Measurements from ENCODE around the gene SULT4A1. TPM values are rescaled to one million over a fixed set of nuclear protein-coding genes. Genes with fewer than 3 reads are reported as not detected.

Gene SULT4A1
- total and polyA plus RNA-seq, 2 donors (not counting 1 experiment from before 2014, with no cell fraction given): not detected

DNA sequence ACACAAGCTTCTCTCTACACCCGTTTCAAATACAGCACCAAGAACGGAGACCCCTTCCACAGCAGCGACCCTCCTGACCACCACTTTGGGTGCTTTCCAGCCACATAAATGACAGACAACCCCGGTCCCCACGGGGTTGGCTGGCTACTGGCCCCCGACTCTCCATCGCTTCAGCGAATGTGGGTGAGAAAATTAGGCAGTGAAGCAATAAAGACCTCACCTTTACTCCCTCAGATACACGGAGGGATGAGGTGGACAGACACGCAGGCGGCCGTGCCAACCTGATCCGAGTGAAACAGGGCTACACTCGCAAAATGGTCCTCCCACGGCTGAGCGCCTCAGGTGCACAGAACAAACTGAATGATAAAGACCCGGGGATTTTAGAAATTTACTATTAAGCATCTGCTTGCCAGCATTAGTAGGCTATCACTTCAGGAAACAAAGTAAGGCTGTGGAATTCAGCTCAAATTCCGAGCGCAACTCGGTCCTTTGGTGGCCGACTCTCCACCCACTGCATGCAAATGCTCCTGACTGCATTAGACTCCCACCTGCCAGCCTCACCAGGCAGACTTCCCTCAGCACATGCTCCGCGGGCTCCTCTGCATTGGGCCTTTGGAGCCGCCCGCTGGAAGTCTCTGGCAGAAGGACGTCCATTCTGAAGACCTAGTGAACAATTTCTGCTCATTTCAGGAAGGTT lies 37.4 kb downstream of the SULT4A1 start:
- Mint-ChIP-seq H3K27ac (no peak overlapping the region), H3K9me3 (ENCODE audit: insufficient read depth) (no peaks in the 10 kb centered on the region), H3K4me1 (no peaks in the 10 kb centered on the region), H3K27me3 (peaks cover 25% of the 10 kb centered on the region), H3K4me3 (no peak overlapping the region)
- WGBS (ENCODE audit: insufficient coverage): 88% methylated on average over 21 of the region's 26 CpGs
- TF ChIP-seq EZH2 (IDR thresholded peaks at IDR 0.05; ENCODE audit: borderline replicate concordance, insufficient read depth, low read depth, low read length, poor library complexity, severe bottlenecking): no peak
- no peak overlapping the region for H3K27ac ChIP-seq (ENCODE audit: low read length in 2 of 2)
- no peak for DNase-seq
- H3K9ac ChIP-seq (ENCODE audit: low read length): no peak overlapping the region
- no peaks in the 10 kb centered on the region for H3K36me3 ChIP-seq (replicated peaks in 1 of 2; ENCODE audit: control extremely low read depth in 1 of 2, control insufficient read depth in 1 of 2, extremely low read depth in 1 of 2, insufficient read depth in 2 of 2, low read length in 1 of 2)
- no peak overlapping the region for H3K4me3 ChIP-seq (ENCODE audit: control extremely low read depth in 1 of 5, extremely low read depth in 1 of 5, insufficient read depth in 1 of 5, low read depth in 2 of 5, low read length in 4 of 5)
- intact Hi-C loops (cut with micrococcal nuclease): no loop called here
- ChIA-PET POLR2A (no interaction called here), CTCF (no interaction called here)
- H4K20me1 ChIP-seq (ENCODE audit: control insufficient read depth, insufficient read depth, low read length, poor library complexity, severe bottlenecking): no peaks in the 10 kb centered on the region
- peaks cover 0 to 9% (median 0%) of the 10 kb centered on the region in 4 experiments for H3K27me3 ChIP-seq (replicated peaks in 1 of 4; ENCODE audit: control extremely low read depth in 1 of 4, control insufficient read depth in 3 of 4, insufficient read depth in 4 of 4, low read length in 3 of 4)
- no peak overlapping the region for H3K4me2 ChIP-seq (replicated peaks; ENCODE audit: low read depth, low read length, poor library complexity, severe bottlenecking)
- H3K4me1 ChIP-seq (ENCODE audit: control insufficient read depth in 2 of 2, insufficient read depth in 2 of 2, low read length in 2 of 2): no peaks in the 10 kb centered on the region
- H3K9me3 ChIP-seq (ENCODE audit: control extremely low read depth in 1 of 3, control insufficient read depth in 2 of 3, insufficient read depth in 1 of 3, low read length in 2 of 3): no peaks in the 10 kb centered on the region
- H3K79me2 ChIP-seq (ENCODE audit: control insufficient read depth, insufficient read depth, low read length): no peaks in the 10 kb centered on the region
- no peak for ATAC-seq (ENCODE audit: low read depth)
- H2AFZ ChIP-seq (ENCODE audit: insufficient read depth, low read depth, low read length, poor library complexity, severe bottlenecking): no peak overlapping the region

DNA sequence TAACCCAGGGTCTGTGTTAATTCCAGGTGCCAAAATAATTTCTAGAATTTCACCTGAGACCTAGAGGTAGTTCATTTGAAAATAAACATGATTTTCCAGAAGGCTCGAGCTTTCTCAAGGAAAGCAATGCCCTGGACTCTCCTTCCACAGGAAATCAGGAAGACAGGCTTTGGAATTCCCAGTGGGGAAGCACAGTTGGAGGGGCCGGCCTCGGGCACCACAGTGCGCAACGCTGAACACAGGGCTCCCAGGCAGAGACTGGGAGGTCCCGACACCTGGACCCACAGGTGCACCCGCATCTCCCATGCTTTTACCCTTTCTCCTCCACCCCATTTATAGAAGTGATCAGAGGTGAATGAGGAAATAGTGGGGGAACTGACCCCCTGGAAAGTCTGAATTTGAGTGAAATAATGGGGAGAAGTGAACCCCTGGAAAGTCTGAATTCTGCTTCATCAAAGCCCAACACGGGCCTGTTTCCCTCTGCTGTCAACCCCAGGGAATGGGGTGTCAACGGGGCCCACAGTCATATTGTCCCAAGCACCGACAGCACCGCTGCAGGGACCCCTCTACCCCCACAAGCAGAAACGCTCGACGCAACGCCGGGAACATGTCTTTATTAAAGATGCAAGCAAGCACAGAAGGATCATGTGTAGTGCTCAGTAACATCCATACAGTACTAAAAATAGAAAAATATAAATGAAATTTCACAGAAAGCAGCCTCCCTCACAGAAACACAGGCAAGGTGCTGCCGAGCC lies 38.2 kb downstream of the SULT4A1 start:
- no peak overlapping the region for H3K4me2 ChIP-seq (replicated peaks; ENCODE audit: low read depth, low read length, poor library complexity, severe bottlenecking)
- H3K27me3 Mint-ChIP-seq: peaks cover 25% of the 10 kb centered on the region
- H3K4me1 ChIP-seq (ENCODE audit: control insufficient read depth in 2 of 2, insufficient read depth in 2 of 2, low read length in 2 of 2): no peaks in the 10 kb centered on the region
- no peak overlapping the region for H3K4me3 ChIP-seq (ENCODE audit: control extremely low read depth in 1 of 5, extremely low read depth in 1 of 5, insufficient read depth in 1 of 5, low read depth in 2 of 5, low read length in 4 of 5)
- H3K79me2 ChIP-seq (ENCODE audit: control insufficient read depth, insufficient read depth, low read length): no peaks in the 10 kb centered on the region
- H3K27me3 ChIP-seq (replicated peaks in 1 of 4; ENCODE audit: control extremely low read depth in 1 of 4, control insufficient read depth in 3 of 4, insufficient read depth in 4 of 4, low read length in 3 of 4): peaks cover 0 to 9% (median 0%) of the 10 kb centered on the region in 4 experiments
- DNase-seq: no peak
- ChIA-PET CTCF (no interaction called here), POLR2A (no interaction called here)
- H3K4me1 Mint-ChIP-seq: no peaks in the 10 kb centered on the region
- no peak for TF ChIP-seq EZH2 (IDR thresholded peaks at IDR 0.05; ENCODE audit: borderline replicate concordance, insufficient read depth, low read depth, low read length, poor library complexity, severe bottlenecking)
- TF ChIP-seq, protein P1, sequence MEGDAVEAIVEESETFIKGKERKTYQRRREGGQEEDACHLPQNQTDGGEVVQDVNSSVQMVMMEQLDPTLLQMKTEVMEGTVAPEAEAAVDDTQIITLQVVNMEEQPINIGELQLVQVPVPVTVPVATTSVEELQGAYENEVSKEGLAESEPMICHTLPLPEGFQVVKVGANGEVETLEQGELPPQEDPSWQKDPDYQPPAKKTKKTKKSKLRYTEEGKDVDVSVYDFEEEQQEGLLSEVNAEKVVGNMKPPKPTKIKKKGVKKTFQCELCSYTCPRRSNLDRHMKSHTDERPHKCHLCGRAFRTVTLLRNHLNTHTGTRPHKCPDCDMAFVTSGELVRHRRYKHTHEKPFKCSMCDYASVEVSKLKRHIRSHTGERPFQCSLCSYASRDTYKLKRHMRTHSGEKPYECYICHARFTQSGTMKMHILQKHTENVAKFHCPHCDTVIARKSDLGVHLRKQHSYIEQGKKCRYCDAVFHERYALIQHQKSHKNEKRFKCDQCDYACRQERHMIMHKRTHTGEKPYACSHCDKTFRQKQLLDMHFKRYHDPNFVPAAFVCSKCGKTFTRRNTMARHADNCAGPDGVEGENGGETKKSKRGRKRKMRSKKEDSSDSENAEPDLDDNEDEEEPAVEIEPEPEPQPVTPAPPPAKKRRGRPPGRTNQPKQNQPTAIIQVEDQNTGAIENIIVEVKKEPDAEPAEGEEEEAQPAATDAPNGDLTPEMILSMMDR (IDR thresholded peaks at IDR 0.05): no peak
- 83% methylated on average over 7 of the region's 17 CpGs for WGBS (ENCODE audit: insufficient coverage)
- no peak overlapping the region for H3K4me3 Mint-ChIP-seq
- no peaks in the 10 kb centered on the region for H4K20me1 ChIP-seq (ENCODE audit: control insufficient read depth, insufficient read depth, low read length, poor library complexity, severe bottlenecking)
- H3K36me3 ChIP-seq (replicated peaks in 1 of 2; ENCODE audit: control extremely low read depth in 1 of 2, control insufficient read depth in 1 of 2, extremely low read depth in 1 of 2, insufficient read depth in 2 of 2, low read length in 1 of 2): no peaks in the 10 kb centered on the region
- no peak overlapping the region for H3K9ac ChIP-seq (ENCODE audit: low read length)
- no peaks in the 10 kb centered on the region for H3K9me3 ChIP-seq (ENCODE audit: control extremely low read depth in 1 of 3, control insufficient read depth in 2 of 3, insufficient read depth in 1 of 3, low read length in 2 of 3)
- no peak overlapping the region for H3K27ac ChIP-seq (ENCODE audit: low read length in 2 of 2)
- ATAC-seq (ENCODE audit: low read depth): no peak
- no peaks in the 10 kb centered on the region for H3K9me3 Mint-ChIP-seq (ENCODE audit: insufficient read depth)
- intact Hi-C loops (cut with micrococcal nuclease): no loop called here
- H2AFZ ChIP-seq (ENCODE audit: insufficient read depth, low read depth, low read length, poor library complexity, severe bottlenecking): no peak overlapping the region
- no peak overlapping the region for H3K27ac Mint-ChIP-seq

Measured in B cell (primary cell).